GM12878 (cell line): ENCODE data around the gene THBS1. TPM values are rescaled to one million over a fixed set of nuclear protein-coding genes. Genes with fewer than 3 reads are reported as not detected.

Source experiments
- ESRRA ChIP-seq: IDR thresholded peaks from 2 replicates; pipeline ENCODE4 v1.6.1; 2012; ENCODE audit warnings: mild to moderate bottlenecking, low read length, improper control_type of control experiment
- HDAC2 ChIP-seq: fragments of 200-600 bp; sonication (generic); IDR thresholded peaks from 2 replicates; pipeline ENCODE4 v1.6.1; 2017
- NFYA ChIP-seq: IDR thresholded peaks from 2 replicates; pipeline ENCODE4 v1.6.1; 2011; ENCODE audit warnings: low read depth, mild to moderate bottlenecking, low read length, improper control_type of control experiment, borderline replicate concordance
- POLR2AphosphoS2 ChIP-seq: IDR thresholded peaks from 2 replicates; pipeline ENCODE4 v1.6.1; 2011; ENCODE audit warnings: low read depth, mild to moderate bottlenecking, low read length, improper control_type of control experiment, moderate library complexity
- RB1 ChIP-seq: fragments of 450-650 bp; formaldehyde crosslinking; IDR thresholded peaks from 2 replicates; pipeline ENCODE4 v1.6.1; 2017; ENCODE audit warnings: mild to moderate bottlenecking, borderline replicate concordance
- ZNF274 ChIP-seq: IDR thresholded peaks from one replicate; pipeline ENCODE4 v1.8.0; 2011; ENCODE audit not compliant: insufficient read length, insufficient read depth
- polyA plus RNA-seq, 11 experiments: library from polyadenylated mRNA; depleted of rRNA in 4 of 11; unstranded in 6 of 11; stranded (reverse) in 5 of 11; fragments of >200 nt; fragmentation: Nextera tagmentation in 4 of 11; fragmentation: Illumina TruSeq in 1 of 11; extraction: Ambion mirVana in 4 of 11; extraction: Trizol in 1 of 11; gene quantifications; 1 replicate in 1 of 11; 2 replicates in 10 of 11; pipeline versions ENCODE4 v1.2.1 to v1.2.3, GENCODE V29; 2011 to 2016; ENCODE audit warnings: inconsistent platforms in 2 of 11, missing spikeins in 2 of 11, low read depth in 1 of 11
- total RNA-seq, 4 experiments: library from RNA; depleted of rRNA in 3 of 4; stranded (reverse); fragments of >200 nt in 3 of 4; fragmentation: Illumina TruSeq in 1 of 4; extraction: Trizol in 1 of 4; gene quantifications; 2 replicates each; pipeline versions ENCODE4 v1.2.1 to v1.2.3, GENCODE V29; 2013 to 2021
- TF ChIP-seq, protein P1 (sequence below): fragments of 450-650 bp; IDR thresholded peaks from 2 replicates; pipeline ENCODE4 v1.6.1; 2018; ENCODE audit warnings: mild to moderate bottlenecking, low read depth, moderate library complexity; ENCODE audit not compliant: partially characterized antibody
- TF ChIP-seq, protein P2 (sequence below): fragments of 450-650 bp; formaldehyde crosslinking; IDR thresholded peaks from 2 replicates; pipeline ENCODE4 v1.5.0; 2022; ENCODE audit warnings: mild to moderate bottlenecking, missing genetic modification characterization

Gene THBS1
- total and polyA plus RNA-seq, 10 of the 15 experiments (the other 5 are each of a cell fraction or from before 2014, with no cell fraction given), result under 0.01 to 1.5 (median 0.23) TPM; not detected in 3

GRCh38 chr15:39599871-39600270 is 19.0 kb downstream of the THBS1 start (continued):
- TF ChIP-seq, protein P1, sequence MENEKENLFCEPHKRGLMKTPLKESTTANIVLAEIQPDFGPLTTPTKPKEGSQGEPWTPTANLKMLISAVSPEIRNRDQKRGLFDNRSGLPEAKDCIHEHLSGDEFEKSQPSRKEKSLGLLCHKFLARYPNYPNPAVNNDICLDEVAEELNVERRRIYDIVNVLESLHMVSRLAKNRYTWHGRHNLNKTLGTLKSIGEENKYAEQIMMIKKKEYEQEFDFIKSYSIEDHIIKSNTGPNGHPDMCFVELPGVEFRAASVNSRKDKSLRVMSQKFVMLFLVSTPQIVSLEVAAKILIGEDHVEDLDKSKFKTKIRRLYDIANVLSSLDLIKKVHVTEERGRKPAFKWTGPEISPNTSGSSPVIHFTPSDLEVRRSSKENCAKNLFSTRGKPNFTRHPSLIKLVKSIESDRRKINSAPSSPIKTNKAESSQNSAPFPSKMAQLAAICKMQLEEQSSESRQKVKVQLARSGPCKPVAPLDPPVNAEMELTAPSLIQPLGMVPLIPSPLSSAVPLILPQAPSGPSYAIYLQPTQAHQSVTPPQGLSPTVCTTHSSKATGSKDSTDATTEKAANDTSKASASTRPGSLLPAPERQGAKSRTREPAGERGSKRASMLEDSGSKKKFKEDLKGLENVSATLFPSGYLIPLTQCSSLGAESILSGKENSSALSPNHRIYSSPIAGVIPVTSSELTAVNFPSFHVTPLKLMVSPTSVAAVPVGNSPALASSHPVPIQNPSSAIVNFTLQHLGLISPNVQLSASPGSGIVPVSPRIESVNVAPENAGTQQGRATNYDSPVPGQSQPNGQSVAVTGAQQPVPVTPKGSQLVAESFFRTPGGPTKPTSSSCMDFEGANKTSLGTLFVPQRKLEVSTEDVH, result no peak
- no peak for TF ChIP-seq POLR2AphosphoS2
- no peak for TF ChIP-seq HDAC2
- TF ChIP-seq NFYA, result no peak
- no peak for TF ChIP-seq ESRRA
- TF ChIP-seq, protein P2, sequence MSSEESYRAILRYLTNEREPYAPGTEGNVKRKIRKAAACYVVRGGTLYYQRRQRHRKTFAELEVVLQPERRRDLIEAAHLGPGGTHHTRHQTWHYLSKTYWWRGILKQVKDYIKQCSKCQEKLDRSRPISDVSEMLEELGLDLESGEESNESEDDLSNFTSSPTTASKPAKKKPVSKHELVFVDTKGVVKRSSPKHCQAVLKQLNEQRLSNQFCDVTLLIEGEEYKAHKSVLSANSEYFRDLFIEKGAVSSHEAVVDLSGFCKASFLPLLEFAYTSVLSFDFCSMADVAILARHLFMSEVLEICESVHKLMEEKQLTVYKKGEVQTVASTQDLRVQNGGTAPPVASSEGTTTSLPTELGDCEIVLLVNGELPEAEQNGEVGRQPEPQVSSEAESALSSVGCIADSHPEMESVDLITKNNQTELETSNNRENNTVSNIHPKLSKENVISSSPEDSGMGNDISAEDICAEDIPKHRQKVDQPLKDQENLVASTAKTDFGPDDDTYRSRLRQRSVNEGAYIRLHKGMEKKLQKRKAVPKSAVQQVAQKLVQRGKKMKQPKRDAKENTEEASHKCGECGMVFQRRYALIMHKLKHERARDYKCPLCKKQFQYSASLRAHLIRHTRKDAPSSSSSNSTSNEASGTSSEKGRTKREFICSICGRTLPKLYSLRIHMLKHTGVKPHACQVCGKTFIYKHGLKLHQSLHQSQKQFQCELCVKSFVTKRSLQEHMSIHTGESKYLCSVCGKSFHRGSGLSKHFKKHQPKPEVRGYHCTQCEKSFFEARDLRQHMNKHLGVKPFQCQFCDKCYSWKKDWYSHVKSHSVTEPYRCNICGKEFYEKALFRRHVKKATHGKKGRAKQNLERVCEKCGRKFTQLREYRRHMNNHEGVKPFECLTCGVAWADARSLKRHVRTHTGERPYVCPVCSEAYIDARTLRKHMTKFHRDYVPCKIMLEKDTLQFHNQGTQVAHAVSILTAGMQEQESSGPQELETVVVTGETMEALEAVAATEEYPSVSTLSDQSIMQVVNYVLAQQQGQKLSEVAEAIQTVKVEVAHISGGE (CRISPR knock-in tag), result no peak
- no peak for TF ChIP-seq RB1
- TF ChIP-seq ZNF274, result no peak
- TF ChIP-seq, all 136 proteins: peak for 0
